WERI-Rb-1 (cell line): ENCODE results near the gene EGFR.

Experiments used
- DNase-seq: peaks from one replicate; pipeline ENCODE4 v3.0.0-alpha.2; 2020
- H3K27ac ChIP-seq: fragments of 250-450 bp; sonication (Bioruptor Pico); 2 replicates; pipeline ENCODE4 v1.5.1; 2020; ENCODE audit warnings: mild to moderate bottlenecking, moderate library complexity
- H3K27me3 ChIP-seq: fragments of 250-450 bp; sonication (Bioruptor Pico); 2 replicates; pipeline ENCODE4 v1.5.1; 2021; ENCODE audit warnings: mild to moderate bottlenecking, low read depth, moderate library complexity; ENCODE audit not compliant: insufficient read depth, severe bottlenecking
- H3K36me3 ChIP-seq: fragments of 250-450 bp; sonication (Bioruptor Pico); 2 replicates; pipeline ENCODE4 v1.5.1; 2020; ENCODE audit warnings: mild to moderate bottlenecking, moderate library complexity
- H3K4me3 ChIP-seq: 2 replicates; pipeline ENCODE4 v1.5.1; 2011; ENCODE audit warnings: low read depth, mild to moderate bottlenecking, control low read depth, low read length
- H3K9me3 ChIP-seq: fragments of 250-450 bp; sonication (Bioruptor Pico); 2 replicates; pipeline ENCODE4 v1.5.1; 2021; ENCODE audit warnings: mild to moderate bottlenecking, moderate library complexity; ENCODE audit not compliant: severe bottlenecking
- CTCF ChIP-seq: IDR thresholded peaks from 2 replicates; pipeline ENCODE4 v1.5.1; 2011; ENCODE audit warnings: low read depth, mild to moderate bottlenecking, control low read depth, inconsistent platforms, low read length

The EGFR gene

GRCh38 chr7:55142919-55143600 is 124.2 kb downstream of the EGFR start:
- H3K9me3 ChIP-seq = no peaks in the 10 kb centered on the region
- no peaks in the 10 kb centered on the region for H3K36me3 ChIP-seq
- DNase-seq = no peak
- H3K4me3 ChIP-seq = no peak overlapping the region
- no peaks in the 10 kb centered on the region for H3K27me3 ChIP-seq
- no peak for TF ChIP-seq CTCF
- no peak overlapping the region for H3K27ac ChIP-seq

- peak; percentile 71 for TF ChIP-seq CTCF
- H3K27me3 ChIP-seq = no peaks in the 10 kb centered on the region
- peak; percentile 50 for DNase-seq
- no peaks in the 10 kb centered on the region for H3K36me3 ChIP-seq
- H3K27ac ChIP-seq = no peak overlapping the region
- H3K4me3 ChIP-seq = no peak overlapping the region
- H3K9me3 ChIP-seq = no peaks in the 10 kb centered on the region
These were observed 125.8 kb downstream of the EGFR start for GRCh38 chr7:55144333-55145317.

- Histone ChIP-seq H3K9me3 (no peaks in the 10 kb centered on the region), H3K27me3 (no peaks in the 10 kb centered on the region), H3K36me3 (no peaks in the 10 kb centered on the region), H3K27ac (no peak overlapping the region), H3K4me3 (no peak overlapping the region)
- DNase-seq = no peak
- TF ChIP-seq CTCF = no peak
These were observed 126.8 kb downstream of the EGFR start for GRCh38 chr7:55145606-55146005.

GRCh38 chr7:55147101-55147500 is 128.3 kb downstream of the EGFR start:
- H3K27ac ChIP-seq = no peak overlapping the region
- H3K36me3 ChIP-seq = no peaks in the 10 kb centered on the region
- H3K27me3 ChIP-seq = peaks cover 3% of the 10 kb centered on the region
- no peak for TF ChIP-seq CTCF
- H3K4me3 ChIP-seq = no peak overlapping the region
- DNase-seq = no peak
- no peaks in the 10 kb centered on the region for H3K9me3 ChIP-seq

- H3K27ac ChIP-seq = no peak overlapping the region
- peaks cover 3% of the 10 kb centered on the region for H3K27me3 ChIP-seq
- H3K4me3 ChIP-seq = no peak overlapping the region
- TF ChIP-seq CTCF = no peak
- H3K9me3 ChIP-seq = no peaks in the 10 kb centered on the region
- H3K36me3 ChIP-seq = no peaks in the 10 kb centered on the region
- DNase-seq = no peak
These were observed 128.9 kb downstream of the EGFR start for GRCh38 chr7:55147736-55148135.
